Middle frontal gyrus (tissue), 1 donor: Measurements from ENCODE around the gene CDH20.

Experiments used
- DNase-seq: peaks from one replicate; pipeline ENCODE4 v3.0.0-alpha.2; 2015; ENCODE audit warnings: low spot score; ENCODE audit errors: extremely low spot score

Gene CDH20

DNA sequence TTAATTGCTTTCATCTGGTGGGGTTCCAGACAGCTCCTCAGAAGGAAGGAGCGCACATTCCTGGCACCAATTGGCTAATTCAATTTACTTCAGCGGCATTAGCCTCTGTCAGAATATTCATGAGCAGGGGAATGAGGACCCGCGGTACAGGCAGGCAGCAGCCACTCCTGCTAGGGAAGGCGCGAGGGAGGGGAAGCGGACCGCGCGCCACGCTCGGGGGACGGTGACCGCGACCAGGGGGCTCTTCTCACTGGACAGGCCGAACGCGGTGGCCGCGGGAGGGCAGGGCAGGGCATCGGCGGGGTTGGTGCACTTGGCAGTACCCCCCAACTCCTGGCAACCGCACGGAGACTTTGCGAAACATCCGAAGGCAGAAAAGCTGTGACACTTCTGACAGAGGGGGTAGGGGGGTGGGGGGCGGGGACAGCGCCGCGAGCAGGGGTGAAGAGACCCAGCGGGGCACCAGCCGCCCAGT, at the start of gene CDH20:
TSS of gene CDH20 (plus strand) at position 160 of the 475 bp plus-strand sequence.
- no peak for DNase-seq

- DNase-seq, result no peak
Observed at GRCh38 chr18:61284039-61284438, 49.2 kb upstream of the CDH20 start.

GRCh38 chr18:61285777-61286176, 47.5 kb upstream of the CDH20 start:
- no peak for DNase-seq

DNA sequence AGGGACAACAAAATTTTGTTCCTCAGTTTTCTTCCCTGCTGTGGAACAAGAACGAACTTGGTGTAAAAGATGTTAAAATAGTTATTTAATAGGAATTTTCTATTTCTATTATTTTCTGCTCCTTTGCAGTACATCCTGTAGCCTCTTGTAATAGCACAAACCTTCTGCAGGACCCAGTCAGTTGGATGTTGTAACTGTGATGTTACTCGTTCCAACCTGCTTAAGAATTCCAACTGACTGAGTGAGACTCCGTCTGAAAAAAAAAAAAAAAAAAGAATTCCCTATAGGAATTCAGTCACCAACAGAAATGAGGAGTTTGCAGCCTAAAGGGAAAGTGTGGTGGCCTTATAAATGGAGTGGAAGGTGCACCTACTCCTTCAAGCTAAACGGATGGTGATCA, 46.4 kb upstream of the CDH20 start:
- DNase-seq, result no peak

DNA sequence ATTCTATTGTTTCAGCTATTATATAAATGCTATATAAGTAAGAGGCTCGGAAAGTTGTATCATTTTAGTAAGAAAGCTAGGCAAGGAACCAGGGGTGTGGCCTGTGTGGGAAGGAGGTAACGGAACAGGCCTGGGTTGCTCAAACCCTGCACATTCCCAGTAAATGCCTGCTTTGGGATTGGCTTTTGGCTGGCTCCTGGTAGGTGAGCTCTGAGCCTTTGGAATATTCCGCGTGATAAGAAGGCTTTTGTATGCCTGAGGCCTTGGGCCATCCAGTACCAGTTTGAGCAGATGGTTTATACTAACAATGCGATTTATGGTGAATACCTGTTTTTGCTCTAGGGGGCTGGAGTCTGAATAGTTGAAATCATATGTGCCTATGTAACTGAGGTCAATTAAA, 42.6 kb upstream of the CDH20 start:
- no peak for DNase-seq

- no peak for DNase-seq
Observed at GRCh38 chr18:61292280-61293035, 40.8 kb upstream of the CDH20 start.

- no peak for DNase-seq
Observed at GRCh38 chr18:61295153-61295552, 38.1 kb upstream of the CDH20 start.

DNA sequence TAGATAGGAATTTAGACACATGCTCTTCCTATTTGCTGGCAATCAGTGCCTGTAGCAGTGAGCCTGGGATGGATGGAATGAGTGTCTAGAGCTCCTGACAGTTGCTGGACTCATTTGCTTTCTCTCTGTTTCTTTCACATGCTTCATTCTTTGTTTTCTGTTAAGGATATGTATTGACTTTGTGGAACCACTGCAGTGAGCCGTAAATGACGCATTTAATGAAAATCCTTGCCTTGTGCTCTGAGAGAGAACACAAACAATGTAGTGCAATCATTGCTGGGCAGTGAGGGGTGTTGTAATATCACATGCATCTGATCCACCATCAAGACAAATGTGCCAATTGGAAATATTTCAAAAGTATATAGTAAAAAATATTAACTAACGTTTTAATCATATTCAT, 25.2 kb upstream of the CDH20 start:
- DNase-seq, result no peak

DNA sequence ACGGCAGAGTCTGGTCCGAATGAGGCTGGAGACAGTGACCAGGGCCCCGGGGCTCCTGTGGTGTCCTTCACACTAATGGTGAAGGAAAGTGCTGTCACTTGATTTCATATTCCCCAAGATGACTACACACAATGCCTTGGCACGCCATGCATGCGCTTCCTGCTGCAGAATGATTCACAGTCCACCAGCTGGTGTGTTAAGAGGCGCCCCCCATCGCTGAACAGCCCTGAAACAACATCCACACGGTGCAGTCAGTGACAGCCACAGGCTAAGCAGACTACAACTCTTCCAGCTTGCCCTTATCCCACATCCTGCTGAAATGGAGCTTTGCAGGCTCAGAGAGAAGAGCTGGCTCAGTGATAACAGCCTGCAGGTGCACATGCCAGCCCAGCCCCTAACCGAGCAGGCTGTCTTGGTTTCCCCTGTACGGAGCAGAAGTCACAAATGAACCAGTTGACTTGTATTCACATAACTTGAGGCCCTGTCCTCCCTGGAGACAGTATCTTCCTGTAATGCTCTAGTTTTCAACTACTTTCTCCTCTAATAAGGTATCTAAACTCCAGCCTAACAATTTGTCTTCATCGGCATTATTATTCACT, 24.3 kb upstream of the CDH20 start:
- DNase-seq, result no peak

DNA sequence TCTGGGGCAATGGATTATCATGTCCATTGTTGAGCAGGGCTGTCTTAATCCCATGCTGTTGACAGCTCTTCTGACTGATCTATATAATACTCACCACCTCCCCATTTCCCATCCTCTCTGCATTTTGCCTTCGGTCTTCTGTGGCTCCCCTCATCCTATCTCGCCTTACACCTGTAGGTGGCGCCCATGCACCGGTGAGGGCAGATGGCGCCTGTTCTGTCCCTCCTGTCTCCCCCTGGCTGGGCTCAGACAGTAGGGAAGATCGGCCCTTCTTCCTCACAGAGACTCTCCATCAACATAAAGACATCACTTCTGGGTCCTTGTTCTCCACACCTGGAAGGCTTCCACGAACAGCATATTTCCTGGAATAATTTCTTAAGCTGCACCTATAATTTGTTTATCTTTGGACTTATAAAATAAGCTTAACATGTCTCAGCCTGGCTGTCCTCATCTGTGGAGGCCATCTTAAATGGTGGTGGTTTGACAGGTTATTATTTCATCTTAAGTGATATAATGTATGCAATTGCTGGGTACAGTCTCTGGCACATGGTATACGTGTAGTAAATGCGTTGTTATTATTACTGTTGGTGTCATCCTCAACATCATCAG, 10.9 kb upstream of the CDH20 start:
- DNase-seq, result no peak

DNA sequence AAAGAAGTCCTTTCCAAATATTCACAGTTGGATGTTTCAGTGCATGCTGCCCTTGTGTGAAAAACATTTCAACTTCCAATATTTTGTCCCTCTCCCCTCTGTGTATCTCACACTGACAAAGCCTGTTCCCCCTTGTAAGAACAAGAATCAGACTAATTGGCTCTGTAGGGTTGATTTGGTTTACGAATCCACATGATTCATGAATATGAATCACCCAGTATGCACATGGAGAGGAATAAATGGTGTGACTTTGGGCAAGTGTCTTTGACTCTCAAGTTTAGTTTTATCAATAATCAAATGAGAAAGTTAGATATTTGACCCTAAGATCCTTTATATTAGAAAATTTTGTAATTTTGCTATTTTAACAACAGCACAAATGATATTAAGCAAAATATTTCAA, 9.3 kb upstream of the CDH20 start:
- no peak for DNase-seq

- no peak for DNase-seq
Observed at GRCh38 chr18:61326407-61326806, 6.8 kb upstream of the CDH20 start.

DNA sequence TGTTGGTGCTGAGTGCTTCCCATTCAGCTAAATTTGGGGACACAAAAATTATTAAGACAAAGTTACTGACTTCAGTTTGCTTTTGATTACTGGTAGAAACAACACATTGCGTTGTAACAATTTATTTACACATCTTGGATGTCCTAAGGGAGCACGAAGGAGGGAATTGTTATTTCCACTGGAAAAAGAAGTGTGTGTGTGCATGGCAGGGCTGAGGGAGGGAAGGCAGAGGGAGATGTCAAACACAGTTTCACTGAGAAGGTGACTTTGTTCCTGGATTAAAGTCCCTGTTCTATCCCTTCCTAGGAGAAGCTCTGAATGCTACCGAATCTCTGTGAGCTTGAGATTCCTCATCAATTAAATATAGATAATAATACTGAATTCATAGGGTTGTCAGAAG, 3.8 kb upstream of the CDH20 start:
- DNase-seq, result no peak

- no peak for DNase-seq
Observed at GRCh38 chr18:61331051-61331450, 2.2 kb upstream of the CDH20 start.

GRCh38 chr18:61333746-61334490, 688 bp downstream of the CDH20 start:
- DNase-seq, result no peak

GRCh38 chr18:61334491-61334850, 1.2 kb downstream of the CDH20 start:
- no peak for DNase-seq

GRCh38 chr18:61334951-61335683, 1.9 kb downstream of the CDH20 start:
- DNase-seq, result no peak

DNA sequence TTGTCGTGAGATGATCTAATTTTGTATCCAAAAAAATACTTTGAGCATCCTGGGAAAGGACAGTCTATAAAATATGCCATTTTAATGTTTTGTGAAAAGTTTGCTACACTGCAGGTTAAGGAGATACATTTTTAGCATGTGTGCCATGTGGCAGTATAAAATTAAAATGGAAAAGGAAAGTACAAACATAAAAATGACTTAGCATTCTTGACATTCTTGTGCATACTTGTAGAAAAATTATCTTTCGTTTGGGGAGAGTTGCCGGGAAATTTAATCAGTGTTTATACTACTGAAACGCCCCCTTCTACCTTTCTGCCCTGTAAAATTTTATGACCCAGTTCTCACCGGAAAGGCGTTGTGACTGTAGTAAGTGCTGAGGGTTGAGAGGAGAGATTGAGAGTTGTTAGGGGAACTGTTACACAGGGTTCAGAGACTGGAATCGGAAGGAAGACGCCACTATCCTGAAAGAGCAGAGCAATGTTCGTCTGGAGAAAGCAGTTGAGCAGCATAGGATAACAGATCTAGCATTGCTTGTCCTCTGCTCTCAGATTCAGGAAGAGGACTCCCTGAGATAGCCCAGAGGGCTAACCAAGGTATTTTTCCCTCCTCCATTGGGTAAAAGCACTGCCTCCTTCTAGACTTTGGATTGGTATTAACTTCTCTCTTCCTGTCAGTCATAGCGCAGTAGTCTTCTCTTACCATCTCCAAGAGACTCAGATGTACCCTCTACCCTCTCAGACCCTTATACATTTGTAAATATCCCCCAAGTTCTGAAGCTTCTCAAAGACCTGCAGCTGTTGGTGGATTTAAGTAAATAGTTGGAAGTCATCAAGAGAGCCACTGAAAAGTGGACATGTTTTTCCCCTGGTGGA, 2.7 kb downstream of the CDH20 start:
- no peak for DNase-seq

DNA sequence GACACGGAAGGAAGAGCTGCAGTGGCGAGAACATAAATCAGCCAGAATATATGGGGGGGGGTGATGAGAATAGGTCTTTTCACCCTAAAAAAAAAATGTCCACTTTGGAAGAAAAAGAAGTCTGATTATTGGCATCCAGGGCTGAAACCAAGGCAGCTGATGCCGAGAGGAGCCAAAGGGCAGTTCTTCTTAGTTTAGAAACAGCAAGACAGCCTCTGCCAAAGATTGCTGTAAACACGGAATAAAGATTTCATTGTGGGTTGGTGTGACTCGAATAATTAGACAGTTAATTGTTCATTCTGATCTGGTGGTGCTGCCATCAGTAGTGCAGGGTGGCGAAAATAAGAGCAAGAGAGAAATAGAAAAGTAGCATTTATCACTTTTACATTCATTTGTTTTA, 3.5 kb downstream of the CDH20 start:
- peak; percentile 80 for DNase-seq

- no peak for DNase-seq
Observed at GRCh38 chr18:61337527-61337926, 4.3 kb downstream of the CDH20 start.
